NB4 (cell line): Measurements from ENCODE around the gene NDST1.

ENCODE experiments used
- CTCF ChIP-seq: IDR thresholded peaks from one replicate; pipeline ENCODE4 v1.5.1; 2012; ENCODE audit warnings: low read depth, low read length
- POLR2A ChIP-seq: IDR thresholded peaks from 2 replicates; pipeline ENCODE4 v1.6.1; 2011; ENCODE audit warnings: mild to moderate bottlenecking; ENCODE audit not compliant: insufficient read length; ENCODE audit errors: extremely low read depth

DNA sequence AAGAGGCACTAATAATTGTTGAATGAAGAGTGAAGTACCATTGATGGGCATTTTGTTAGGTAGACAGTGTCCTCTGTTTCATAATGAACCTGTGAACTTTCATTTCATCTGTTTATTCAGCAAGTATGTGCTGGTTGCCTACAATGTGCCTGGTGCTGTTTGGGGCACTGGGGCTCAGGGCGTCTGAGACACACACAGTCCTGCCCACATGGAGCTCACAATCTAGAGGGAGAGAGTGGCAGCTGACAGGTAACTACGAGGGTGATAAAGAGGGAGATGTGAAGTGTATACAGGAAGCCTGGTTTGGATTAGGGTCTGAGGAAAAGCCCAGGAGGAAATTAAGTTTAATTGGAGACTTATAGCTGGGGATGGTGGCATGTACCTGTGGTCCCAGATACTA, 28.5 kb upstream of the NDST1 start:
- TF ChIP-seq CTCF (no peak), POLR2A (no peak)
